Measurements from ENCODE around the gene HIRIP3. TPM values are rescaled to one million over a fixed set of nuclear protein-coding genes. Genes with fewer than 3 reads are reported as not detected.

Gene HIRIP3
- total and polyA plus RNA-seq, 2 of the 8 experiments (the other 6 are each of a cell fraction or from before 2014, with no cell fraction given) = 11.9 to 18.5 TPM

- no peak for TF ChIP-seq BCL11A (IDR thresholded peaks at IDR 0.05; ENCODE audit: low read depth in 2 of 2, low read length in 2 of 2)
- no peak for TF ChIP-seq CTBP2 (IDR thresholded peaks at IDR 0.05; ENCODE audit: borderline replicate concordance, insufficient read depth, insufficient read length, low read length)
Observed at GRCh38 chr16:30023586-30023985, 28.2 kb upstream of the HIRIP3 start (continued).
